ENCODE data around the gene PAH. TPM values are rescaled to one million over a fixed set of nuclear protein-coding genes. Genes with fewer than 3 reads are reported as not detected.

The PAH gene
- total RNA-seq, 1 donor = not detected

- TF ChIP-seq, protein P1, sequence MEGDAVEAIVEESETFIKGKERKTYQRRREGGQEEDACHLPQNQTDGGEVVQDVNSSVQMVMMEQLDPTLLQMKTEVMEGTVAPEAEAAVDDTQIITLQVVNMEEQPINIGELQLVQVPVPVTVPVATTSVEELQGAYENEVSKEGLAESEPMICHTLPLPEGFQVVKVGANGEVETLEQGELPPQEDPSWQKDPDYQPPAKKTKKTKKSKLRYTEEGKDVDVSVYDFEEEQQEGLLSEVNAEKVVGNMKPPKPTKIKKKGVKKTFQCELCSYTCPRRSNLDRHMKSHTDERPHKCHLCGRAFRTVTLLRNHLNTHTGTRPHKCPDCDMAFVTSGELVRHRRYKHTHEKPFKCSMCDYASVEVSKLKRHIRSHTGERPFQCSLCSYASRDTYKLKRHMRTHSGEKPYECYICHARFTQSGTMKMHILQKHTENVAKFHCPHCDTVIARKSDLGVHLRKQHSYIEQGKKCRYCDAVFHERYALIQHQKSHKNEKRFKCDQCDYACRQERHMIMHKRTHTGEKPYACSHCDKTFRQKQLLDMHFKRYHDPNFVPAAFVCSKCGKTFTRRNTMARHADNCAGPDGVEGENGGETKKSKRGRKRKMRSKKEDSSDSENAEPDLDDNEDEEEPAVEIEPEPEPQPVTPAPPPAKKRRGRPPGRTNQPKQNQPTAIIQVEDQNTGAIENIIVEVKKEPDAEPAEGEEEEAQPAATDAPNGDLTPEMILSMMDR (IDR thresholded peaks at IDR 0.05; ENCODE audit: insufficient read depth, low read length) = no peak
- DNase-seq (ENCODE audit: low read depth) = peak; percentile 28
- H3K4me3 ChIP-seq (ENCODE audit: low read depth, low read length) = peak within 1 kb of the TSS; percentile 49
These were observed 40.5 kb upstream of the PAH start, which contains the start of gene ASCL1 for GRCh38 chr12:102957339-102958050. ASCL1 (plus strand) TSS chr12:102957674; CDS start chr12:102958245, 571 bp downstream.

DNA sequence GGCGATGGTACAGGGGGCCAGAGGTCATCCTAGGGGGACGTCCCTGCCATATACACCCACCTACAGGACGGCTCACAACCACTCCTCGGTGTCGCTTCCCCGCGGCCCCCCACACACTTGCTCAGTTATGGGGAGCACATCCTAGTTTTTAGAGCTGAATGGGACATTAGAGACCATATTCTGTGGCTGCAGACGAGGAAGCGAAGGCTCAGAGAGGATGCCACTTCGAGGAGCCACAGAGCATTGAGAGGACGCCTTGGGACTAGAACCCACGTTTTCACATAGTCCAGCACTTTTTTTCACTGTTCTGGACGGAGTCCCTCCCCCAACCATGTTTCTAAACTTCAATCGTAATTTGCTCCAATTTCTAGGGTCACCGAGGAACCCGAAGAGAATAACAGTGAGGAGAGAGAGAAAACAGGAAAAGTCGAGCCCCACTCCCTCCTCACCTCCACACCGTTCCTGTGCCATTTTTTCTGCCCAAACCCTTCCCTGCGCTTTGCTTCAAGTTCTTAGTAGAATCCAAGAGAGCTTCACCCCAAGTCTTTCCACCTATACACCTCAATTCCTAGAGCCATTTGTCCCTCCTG, 39.8 kb upstream of the PAH start:
- DNase-seq (ENCODE audit: low read depth) = no peak
- no peak overlapping the region for H3K4me3 ChIP-seq (ENCODE audit: low read depth, low read length)
- TF ChIP-seq, protein P1 (IDR thresholded peaks at IDR 0.05; ENCODE audit: insufficient read depth, low read length) = no peak

DNA sequence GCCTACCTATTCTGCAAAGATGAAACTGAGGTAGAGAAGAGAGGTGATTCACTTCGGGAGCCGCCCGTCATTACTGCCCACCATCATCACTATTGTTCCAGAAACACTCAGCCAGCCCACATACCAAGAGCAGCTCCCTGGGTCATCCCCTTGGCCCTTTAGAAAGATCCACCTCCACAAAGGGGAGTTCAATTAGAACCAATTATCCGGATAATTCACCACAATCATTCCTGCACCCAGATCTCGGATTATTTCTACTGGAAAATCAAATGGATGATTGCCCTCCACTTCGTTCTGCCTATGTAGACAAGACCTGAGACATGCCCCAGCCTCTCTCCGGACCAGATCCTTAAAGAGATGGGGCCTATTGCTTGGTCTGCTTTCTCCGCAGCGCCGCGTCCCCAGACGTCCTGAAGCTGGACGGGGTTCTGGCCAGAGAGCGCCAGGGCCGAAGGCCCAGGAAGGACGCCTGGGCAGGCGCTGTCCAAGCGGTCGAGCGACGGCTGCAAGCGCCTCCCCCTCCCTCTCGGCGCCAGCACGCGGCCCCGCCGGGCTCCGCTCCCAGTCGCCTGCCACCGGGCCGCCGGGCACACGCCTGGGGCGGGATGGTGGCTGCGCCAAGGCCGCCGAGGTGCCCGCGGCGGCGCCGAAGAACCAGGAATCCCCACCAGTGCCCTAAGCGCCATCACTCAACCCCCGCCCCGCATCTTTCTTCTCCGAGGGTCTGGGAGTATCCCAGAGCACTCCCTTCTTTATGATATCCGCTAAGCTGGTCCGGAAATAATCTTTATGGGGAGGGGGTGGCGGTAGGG, 39.1 kb upstream of the PAH start:
- no peak for DNase-seq (ENCODE audit: low read depth)
- TF ChIP-seq, protein P1 (IDR thresholded peaks at IDR 0.05; ENCODE audit: insufficient read depth, low read length) = no peak
- no peak overlapping the region for H3K4me3 ChIP-seq (ENCODE audit: low read depth, low read length)

- TF ChIP-seq, protein P1 (IDR thresholded peaks at IDR 0.05; ENCODE audit: insufficient read depth, low read length) = no peak
- no peak for DNase-seq (ENCODE audit: low read depth)
- no peak overlapping the region for H3K4me3 ChIP-seq (ENCODE audit: low read depth, low read length)
These were observed 37.1 kb upstream of the PAH start for GRCh38 chr12:102954134-102954533.

DNA sequence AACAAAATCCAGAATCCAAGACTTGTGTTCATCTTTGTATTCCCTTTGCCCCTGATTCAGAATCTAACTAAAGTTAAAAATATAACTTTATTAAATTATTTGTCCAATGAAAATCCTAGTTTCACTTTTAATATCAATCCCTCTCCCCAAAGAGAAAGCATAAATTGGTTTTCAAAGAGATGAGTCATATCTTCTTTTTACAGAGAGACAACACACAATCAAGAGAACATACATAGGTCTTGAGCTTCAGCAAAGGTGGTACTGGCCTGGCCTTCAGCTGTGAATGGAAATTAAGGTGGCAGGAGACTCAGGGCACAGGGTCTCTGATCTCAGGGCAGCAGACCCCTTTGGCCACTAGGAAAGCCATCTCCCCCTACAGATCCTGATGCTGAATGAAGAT, 36.2 kb upstream of the PAH start:
- H3K4me3 ChIP-seq (ENCODE audit: low read depth, low read length) = no peak overlapping the region
- no peak for DNase-seq (ENCODE audit: low read depth)
- TF ChIP-seq, protein P1 (IDR thresholded peaks at IDR 0.05; ENCODE audit: insufficient read depth, low read length) = no peak

- TF ChIP-seq, protein P1 (IDR thresholded peaks at IDR 0.05; ENCODE audit: insufficient read depth, low read length) = no peak
- no peak overlapping the region for H3K4me3 ChIP-seq (ENCODE audit: low read depth, low read length)
- no peak for DNase-seq (ENCODE audit: low read depth)
These were observed 34.8 kb upstream of the PAH start for GRCh38 chr12:102951841-102952240.
